Measurements from ENCODE around the gene RALGPS2. TPM values are rescaled to one million over a fixed set of nuclear protein-coding genes. Genes with fewer than 3 reads are reported as not detected.

Gene RALGPS2
- total and polyA plus RNA-seq, 2 of the 13 experiments (the other 11 are each of a cell fraction or from before 2014, with no cell fraction given), result 15.6 to 36.0 TPM

- Histone ChIP-seq H3K36me3 (replicated peaks in 1 of 2; ENCODE audit: control insufficient read depth in 1 of 2, insufficient read depth in 2 of 2, low read length in 2 of 2) (no peaks in the 10 kb centered on the region), H3K4me3 (replicated peaks in 1 of 3; ENCODE audit: insufficient read depth in 1 of 3, low read depth in 2 of 3, low read length in 3 of 3) (no peak overlapping the region), H4K20me1 (ENCODE audit: insufficient read depth, low read length) (no peaks in the 10 kb centered on the region), H2AFZ (ENCODE audit: low read length) (no peak overlapping the region), H3K4me1 (ENCODE audit: insufficient read depth, low read length) (no peaks in the 10 kb centered on the region), H3K27ac (ENCODE audit: extremely low read length, insufficient read depth, low read length) (no peak overlapping the region), H3K79me2 (ENCODE audit: insufficient read depth, low read length) (no peaks in the 10 kb centered on the region), H3K27me3 (ENCODE audit: control insufficient read depth in 1 of 2, insufficient read depth in 2 of 2, low read length in 2 of 2) (no peaks in the 10 kb centered on the region), H3K9ac (ENCODE audit: insufficient read depth, low read depth, low read length) (no peak overlapping the region), H3K4me2 (ENCODE audit: low read depth, low read length) (no peak overlapping the region), H3K9me3 (ENCODE audit: low read length) (no peaks in the 10 kb centered on the region)
- ChIA-PET CTCF (ENCODE audit: low intra/inter-chr PET ratio, low total read pairs) (no interaction called here), POLR2A (no interaction called here)
- intact Hi-C loops (cut with micrococcal nuclease; ENCODE audit: unreplicated experiment) (no loop called here), in situ Hi-C loops (cut with HindIII; ENCODE audit: extremely low pct_ligation_motif_present, low pct_unique_long_range_greater_than_20kb) (no loop called here)
- 94% methylated on average over 2 of the region's 2 CpGs for WGBS (ENCODE audit: low lambda C conversion rate)
- no TSS peak for BruUV-seq (replicated peaks)
- DNase-seq (ENCODE audit: low spot score), result no peak
- TF ChIP-seq BRD4 (CRISPR knock-in tag; IDR thresholded peaks at IDR 0.05) (no peak), NFATC3 (CRISPR knock-in tag; IDR thresholded peaks at IDR 0.05) (no peak), NRL (CRISPR knock-in tag; IDR thresholded peaks at IDR 0.05; ENCODE audit: borderline replicate concordance) (no peak), NBN (conservative IDR thresholded peaks at IDR 0.05) (no peak), ZNF616 (CRISPR knock-in tag; IDR thresholded peaks at IDR 0.05; ENCODE audit: low read depth) (no peak), ZNF563 (CRISPR knock-in tag; IDR thresholded peaks at IDR 0.05) (no peak), ZNF672 (CRISPR knock-in tag; IDR thresholded peaks at IDR 0.05) (no peak), ZNF737 (CRISPR knock-in tag; IDR thresholded peaks at IDR 0.05; ENCODE audit: borderline replicate concordance) (no peak), ZNF773 (CRISPR knock-in tag; IDR thresholded peaks at IDR 0.05; ENCODE audit: borderline replicate concordance) (no peak), TCF12 (IDR thresholded peaks at IDR 0.05) (no peak), TCF12 (CRISPR knock-in tag; IDR thresholded peaks at IDR 0.05) (no peak), HMGA1 (CRISPR knock-in tag; conservative IDR thresholded peaks at IDR 0.05) (no peak), ZNF678 (CRISPR knock-in tag; IDR thresholded peaks at IDR 0.05) (no peak), ARID5B (CRISPR knock-in tag; IDR thresholded peaks at IDR 0.05) (no peak), SPEN (CRISPR knock-in tag; IDR thresholded peaks at IDR 0.05; ENCODE audit: low read depth) (no peak), SNAPC2 (CRISPR knock-in tag; IDR thresholded peaks at IDR 0.05) (no peak), ARNT (IDR thresholded peaks at IDR 0.05) (no peak), ZNF34 (CRISPR knock-in tag; IDR thresholded peaks at IDR 0.05; ENCODE audit: borderline replicate concordance) (no peak), ZNF263 (CRISPR knock-in tag; IDR thresholded peaks at IDR 0.05) (no peak), DBP (CRISPR knock-in tag; IDR thresholded peaks at IDR 0.05; ENCODE audit: not compliant biosample characterization) (no peak), NR0B2 (CRISPR knock-in tag; IDR thresholded peaks at IDR 0.05) (no peak)
- no peak for ATAC-seq
- no peak for FAIRE-seq
Measured at GRCh38 chr1:178899402-178899801, 174.4 kb downstream of the RALGPS2 start.

Measured in HepG2 (cell line).